Activated CD4-positive, alpha-beta T cell treated with anti-CD3 and anti-CD28 coated beads, Interleukin-2, amount 10 ng/mL, durations not matched to agents 24 days and 14 days (primary cell): ENCODE results near the gene CRYAB. TPM values are rescaled to one million over a fixed set of nuclear protein-coding genes. Genes with fewer than 3 reads are reported as not detected.
"Not testable (repeated sequence)": the region's sequence is repeated elsewhere in the genome, so short reads cannot be mapped to it uniquely, and the experiment has no call there.

ENCODE experiments used
- DNase-seq: peaks from one replicate; pipeline ENCODE4 v3.0.0; 2022
- H3K27ac Mint-ChIP-seq: one replicate; pipeline ENCODE4 v1.8.0; 2022; ENCODE audit warnings: mild to moderate bottlenecking, mixed read lengths
- H3K27me3 Mint-ChIP-seq: one replicate; pipeline ENCODE4 v1.8.0; 2022; ENCODE audit warnings: mixed read lengths
- H3K36me3 Mint-ChIP-seq: one replicate; pipeline ENCODE4 v1.8.0; 2022; ENCODE audit warnings: low read depth, mild to moderate bottlenecking, mixed read lengths
- H3K4me1 Mint-ChIP-seq: one replicate; pipeline ENCODE4 v1.8.0; 2021; ENCODE audit warnings: mixed read lengths
- H3K4me3 Mint-ChIP-seq: one replicate; pipeline ENCODE4 v1.8.0; 2022; ENCODE audit warnings: mild to moderate bottlenecking, moderate library complexity, mixed read lengths
- H3K9me3 Mint-ChIP-seq: one replicate; pipeline ENCODE4 v1.8.0; 2021; ENCODE audit warnings: mixed read lengths
- intact Hi-C: fragments of 100-400 bp; cut with micrococcal nuclease; formaldehyde crosslinking; loops from one replicate; pipeline ENCODE4 v1.15.1; 2023
- total RNA-seq: library from RNA; stranded (reverse); gene quantifications from 2 replicates; pipeline ENCODE4 v1.2.3, GENCODE V29; 2022

CRYAB gene
- total RNA-seq, 1 donor from 2014 or later = not detected

GRCh38 chr11:111909378-111909777 is 2.2 kb downstream of the CRYAB start:
- intact Hi-C loops = no loop called here
- no peak overlapping the region for H3K27ac Mint-ChIP-seq

GRCh38 chr11:111908639-111909305 is 2.8 kb downstream of the CRYAB start:
- Mint-ChIP-seq H3K4me1 (peaks cover 1% of the 10 kb centered on the region), H3K27ac (no peak overlapping the region), H3K36me3 (no peaks in the 10 kb centered on the region), H3K9me3 (no peaks in the 10 kb centered on the region), H3K27me3 (peaks cover 48% of the 10 kb centered on the region), H3K4me3 (no peak overlapping the region)
- intact Hi-C loops = no loop called here
- DNase-seq = no peak

More at GRCh38 chr11:111909378-111909777, 2.2 kb downstream of the CRYAB start:
- DNase-seq = no peak
- H3K4me3 Mint-ChIP-seq = no peak overlapping the region
- H3K27me3 Mint-ChIP-seq = peaks cover 53% of the 10 kb centered on the region
- peaks cover 1% of the 10 kb centered on the region for H3K4me1 Mint-ChIP-seq
- H3K9me3 Mint-ChIP-seq = no peaks in the 10 kb centered on the region
- H3K36me3 Mint-ChIP-seq = no peaks in the 10 kb centered on the region

- H3K4me1 Mint-ChIP-seq = peaks cover 1% of the 10 kb centered on the region
- peaks cover 41% of the 10 kb centered on the region for H3K27me3 Mint-ChIP-seq
- H3K27ac Mint-ChIP-seq = no peak overlapping the region
- no peak overlapping the region for H3K4me3 Mint-ChIP-seq
- H3K9me3 Mint-ChIP-seq = no peaks in the 10 kb centered on the region
- no peaks in the 10 kb centered on the region for H3K36me3 Mint-ChIP-seq
- no peak for DNase-seq
- intact Hi-C loops = no loop called here
Measured at GRCh38 chr11:111906680-111907079, 4.9 kb downstream of the CRYAB start.

GRCh38 chr11:111905411-111905810 is 6.2 kb downstream of the CRYAB start:
- H3K27ac Mint-ChIP-seq = no peak overlapping the region

GRCh38 chr11:111886844-111887243 is 24.7 kb downstream of the CRYAB start:
- no peak for DNase-seq
- no peak overlapping the region for H3K4me3 Mint-ChIP-seq
- H3K4me1 Mint-ChIP-seq = no peaks in the 10 kb centered on the region
- H3K27me3 Mint-ChIP-seq = peaks cover 3% of the 10 kb centered on the region
- no peaks in the 10 kb centered on the region for H3K36me3 Mint-ChIP-seq
- no peak overlapping the region for H3K27ac Mint-ChIP-seq
- H3K9me3 Mint-ChIP-seq = no peaks in the 10 kb centered on the region
- intact Hi-C loops = no loop called here

More at GRCh38 chr11:111905411-111905810, 6.2 kb downstream of the CRYAB start:
- Mint-ChIP-seq H3K36me3 (no peaks in the 10 kb centered on the region), H3K4me3 (no peak overlapping the region), H3K9me3 (no peaks in the 10 kb centered on the region), H3K4me1 (peaks cover 1% of the 10 kb centered on the region), H3K27me3 (peaks cover 29% of the 10 kb centered on the region)
- no peak for DNase-seq
- intact Hi-C loops = no loop called here

- peaks cover 2% of the 10 kb centered on the region for H3K27me3 Mint-ChIP-seq
- no peaks in the 10 kb centered on the region for H3K36me3 Mint-ChIP-seq
- H3K27ac Mint-ChIP-seq = no peak overlapping the region
- H3K4me3 Mint-ChIP-seq = no peak overlapping the region
- intact Hi-C loops = no loop called here
- no peak for DNase-seq
- no peaks in the 10 kb centered on the region for H3K4me1 Mint-ChIP-seq
- H3K9me3 Mint-ChIP-seq = no peaks in the 10 kb centered on the region
Measured at GRCh38 chr11:111886032-111886431, 25.5 kb downstream of the CRYAB start.

GRCh38 chr11:111885053-111885452 is 26.5 kb downstream of the CRYAB start:
- H3K4me3 Mint-ChIP-seq, H3K9me3 Mint-ChIP-seq, H3K27me3 Mint-ChIP-seq, H3K27ac Mint-ChIP-seq, intact Hi-C loops, H3K4me1 Mint-ChIP-seq, DNase-seq, H3K36me3 Mint-ChIP-seq: not testable (repeated sequence)

GRCh38 chr11:111882202-111882601 is 29.4 kb downstream of the CRYAB start:
- Mint-ChIP-seq H3K36me3 (peaks cover 4% of the 10 kb centered on the region), H3K27ac (no peak overlapping the region), H3K4me3 (no peak overlapping the region), H3K27me3 (no peaks in the 10 kb centered on the region), H3K4me1 (peaks cover 10% of the 10 kb centered on the region), H3K9me3 (no peaks in the 10 kb centered on the region)
- no peak for DNase-seq
- intact Hi-C loops = no loop called here

GRCh38 chr11:111879637-111879960 is 32.0 kb downstream of the CRYAB start:
- H3K36me3 Mint-ChIP-seq = peaks cover 8% of the 10 kb centered on the region
- peak overlapping the region; percentile 99 for H3K27ac Mint-ChIP-seq
- peak overlapping the region; percentile 95 for H3K4me3 Mint-ChIP-seq
- intact Hi-C loops = loop anchor here (1.0 to 10.0 kb wide), 10 partner anchors 8 to 502 kb away; partner anchors contain the start of genes ALG9, DLAT, NKAPD1 and PIH1D2
- H3K27me3 Mint-ChIP-seq = no peaks in the 10 kb centered on the region
- DNase-seq = no peak
- H3K9me3 Mint-ChIP-seq = no peaks in the 10 kb centered on the region
- H3K4me1 Mint-ChIP-seq = peaks cover 10% of the 10 kb centered on the region

GRCh38 chr11:111878849-111879636 is 32.5 kb downstream of the CRYAB start, which contains the start of the genes CFAP68 and FDXACB1:
Gene CFAP68, plus strand, starts transcription at chr11:111879541. Its CDS starts 20 bp downstream, at chr11:111879561.
Gene FDXACB1, minus strand, starts transcription at chr11:111879165. Its CDS starts 33 bp downstream, at chr11:111879132.
- intact Hi-C loops = loop anchor here (1.0 to 10.0 kb wide), 10 partner anchors 8 to 502 kb away; partner anchors contain the start of genes ALG9, DLAT, NKAPD1 and PIH1D2
- DNase-seq = peak; percentile 98
- peak within 1 kb of the TSS; percentile 99 for H3K27ac Mint-ChIP-seq
- peaks cover 10% of the 10 kb centered on the region for H3K4me1 Mint-ChIP-seq
- H3K4me3 Mint-ChIP-seq = peak within 1 kb of the TSS; percentile 95
- no peaks in the 10 kb centered on the region for H3K27me3 Mint-ChIP-seq
- no peaks in the 10 kb centered on the region for H3K9me3 Mint-ChIP-seq
- H3K36me3 Mint-ChIP-seq = peaks cover 11% of the 10 kb centered on the region

GRCh38 chr11:111878385-111878848 is 33.2 kb downstream of the CRYAB start:
- Mint-ChIP-seq H3K4me3 (peak overlapping the region; percentile 95), H3K27ac (peak overlapping the region; percentile 99), H3K4me1 (peaks cover 10% of the 10 kb centered on the region), H3K27me3 (no peaks in the 10 kb centered on the region), H3K36me3 (peaks cover 12% of the 10 kb centered on the region), H3K9me3 (no peaks in the 10 kb centered on the region)
- intact Hi-C loops = loop anchor here (2.0 to 10.0 kb wide), 5 partner anchors 104 to 501 kb away; partner anchors contain the start of genes DLAT, POU2AF1 and PPP2R1B
- no peak for DNase-seq

GRCh38 chr11:111871693-111872161 is 39.8 kb downstream of the CRYAB start:
- Mint-ChIP-seq H3K36me3 (peaks cover 29% of the 10 kb centered on the region), H3K9me3 (no peaks in the 10 kb centered on the region), H3K4me1 (peaks cover 11% of the 10 kb centered on the region), H3K27ac (peak overlapping the region; percentile 76), H3K4me3 (peak overlapping the region; percentile 96), H3K27me3 (no peaks in the 10 kb centered on the region)
- no peak for DNase-seq
- intact Hi-C loops = loop anchor here (1.0 to 10.0 kb wide), 5 partner anchors 8 to 413 kb away; partner anchors contain the start of genes CFAP68, DLAT, FDXACB1 and SIK2

GRCh38 chr11:111870886-111871692 is 40.5 kb downstream of the CRYAB start, which contains the start of gene ALG9:
Gene ALG9, minus strand, starts transcription at chr11:111871581. Its CDS starts 99 bp downstream, at chr11:111871482.
- H3K4me1 Mint-ChIP-seq = peaks cover 11% of the 10 kb centered on the region
- intact Hi-C loops = loop anchor here (1.0 to 10.0 kb wide), 5 partner anchors 8 to 414 kb away; partner anchors contain the start of genes CFAP68, DLAT, FDXACB1 and SIK2
- H3K36me3 Mint-ChIP-seq = peaks cover 35% of the 10 kb centered on the region
- no peaks in the 10 kb centered on the region for H3K27me3 Mint-ChIP-seq
- peak within 1 kb of the TSS; percentile 90 for H3K27ac Mint-ChIP-seq
- DNase-seq = peak; percentile 97
- H3K4me3 Mint-ChIP-seq = peak within 1 kb of the TSS; percentile 96
- H3K9me3 Mint-ChIP-seq = no peaks in the 10 kb centered on the region
